A549 (cell line): ENCODE results near the gene DUOX2.

ENCODE experiments used
- CEBPB ChIP-seq, 2 experiments: fragments of >200 bp in 1 of 2; sonication (Bioruptor Twin) in 1 of 2; formaldehyde crosslinking in 1 of 2; IDR thresholded peaks; 2 replicates each; pipeline ENCODE4 v1.6.1; 2012 to 2016
- EP300 ChIP-seq, 2 experiments: fragments of >200 bp; sonication (Bioruptor Twin); formaldehyde crosslinking; IDR thresholded peaks; 2 replicates in 1 of 2; 3 replicates in 1 of 2; pipeline ENCODE4 v1.6.1; 2016 to 2017
- JUNB ChIP-seq: fragments of >200 bp; sonication (Bioruptor Twin); formaldehyde crosslinking; IDR thresholded peaks from 2 replicates; pipeline ENCODE4 v1.6.1; 2016
- SMC3 ChIP-seq: fragments of >200 bp; sonication (Bioruptor Twin); formaldehyde crosslinking; IDR thresholded peaks from 3 replicates; pipeline ENCODE4 v1.6.1; 2018; ENCODE audit warnings: inconsistent platforms
- TF ChIP-seq, protein P1 (sequence below): fragments of >200 bp; sonication (Bioruptor Twin); formaldehyde crosslinking; IDR thresholded peaks from 3 replicates; pipeline ENCODE4 v1.5.1; 2016
- TF ChIP-seq, protein P2 (sequence below): fragments of 200-600 bp; sonication (generic); IDR thresholded peaks from 2 replicates; pipeline ENCODE4 v1.6.1; 2016; ENCODE audit warnings: antibody characterized with exemption, mild to moderate bottlenecking, moderate library complexity
- TF ChIP-seq, protein P3 (sequence below): IDR thresholded peaks from 2 replicates; pipeline ENCODE4 v1.6.1; 2012

DNA sequence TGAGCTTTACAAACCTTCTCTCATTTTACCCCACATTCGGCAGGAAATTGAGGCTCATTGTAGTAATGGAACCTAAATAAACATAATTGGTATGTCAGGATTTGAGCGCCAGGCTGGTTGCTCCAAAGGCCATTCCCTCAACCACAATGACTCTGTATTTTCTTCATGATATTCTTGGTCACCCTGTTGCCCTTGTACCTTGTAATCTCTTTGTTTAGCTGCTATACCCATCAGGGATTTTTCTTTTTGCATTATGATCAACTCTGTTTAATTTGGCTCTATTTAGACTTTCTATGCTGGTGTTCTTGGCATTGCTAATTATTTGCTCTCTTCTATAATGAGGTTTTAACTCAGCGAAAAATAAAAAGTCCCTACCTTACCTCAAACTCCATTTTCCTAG is 29.8 kb downstream of the DUOX2 start:
- no peak for TF ChIP-seq SMC3
- TF ChIP-seq, protein P1, sequence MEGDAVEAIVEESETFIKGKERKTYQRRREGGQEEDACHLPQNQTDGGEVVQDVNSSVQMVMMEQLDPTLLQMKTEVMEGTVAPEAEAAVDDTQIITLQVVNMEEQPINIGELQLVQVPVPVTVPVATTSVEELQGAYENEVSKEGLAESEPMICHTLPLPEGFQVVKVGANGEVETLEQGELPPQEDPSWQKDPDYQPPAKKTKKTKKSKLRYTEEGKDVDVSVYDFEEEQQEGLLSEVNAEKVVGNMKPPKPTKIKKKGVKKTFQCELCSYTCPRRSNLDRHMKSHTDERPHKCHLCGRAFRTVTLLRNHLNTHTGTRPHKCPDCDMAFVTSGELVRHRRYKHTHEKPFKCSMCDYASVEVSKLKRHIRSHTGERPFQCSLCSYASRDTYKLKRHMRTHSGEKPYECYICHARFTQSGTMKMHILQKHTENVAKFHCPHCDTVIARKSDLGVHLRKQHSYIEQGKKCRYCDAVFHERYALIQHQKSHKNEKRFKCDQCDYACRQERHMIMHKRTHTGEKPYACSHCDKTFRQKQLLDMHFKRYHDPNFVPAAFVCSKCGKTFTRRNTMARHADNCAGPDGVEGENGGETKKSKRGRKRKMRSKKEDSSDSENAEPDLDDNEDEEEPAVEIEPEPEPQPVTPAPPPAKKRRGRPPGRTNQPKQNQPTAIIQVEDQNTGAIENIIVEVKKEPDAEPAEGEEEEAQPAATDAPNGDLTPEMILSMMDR = no peak
- TF ChIP-seq, protein P2, sequence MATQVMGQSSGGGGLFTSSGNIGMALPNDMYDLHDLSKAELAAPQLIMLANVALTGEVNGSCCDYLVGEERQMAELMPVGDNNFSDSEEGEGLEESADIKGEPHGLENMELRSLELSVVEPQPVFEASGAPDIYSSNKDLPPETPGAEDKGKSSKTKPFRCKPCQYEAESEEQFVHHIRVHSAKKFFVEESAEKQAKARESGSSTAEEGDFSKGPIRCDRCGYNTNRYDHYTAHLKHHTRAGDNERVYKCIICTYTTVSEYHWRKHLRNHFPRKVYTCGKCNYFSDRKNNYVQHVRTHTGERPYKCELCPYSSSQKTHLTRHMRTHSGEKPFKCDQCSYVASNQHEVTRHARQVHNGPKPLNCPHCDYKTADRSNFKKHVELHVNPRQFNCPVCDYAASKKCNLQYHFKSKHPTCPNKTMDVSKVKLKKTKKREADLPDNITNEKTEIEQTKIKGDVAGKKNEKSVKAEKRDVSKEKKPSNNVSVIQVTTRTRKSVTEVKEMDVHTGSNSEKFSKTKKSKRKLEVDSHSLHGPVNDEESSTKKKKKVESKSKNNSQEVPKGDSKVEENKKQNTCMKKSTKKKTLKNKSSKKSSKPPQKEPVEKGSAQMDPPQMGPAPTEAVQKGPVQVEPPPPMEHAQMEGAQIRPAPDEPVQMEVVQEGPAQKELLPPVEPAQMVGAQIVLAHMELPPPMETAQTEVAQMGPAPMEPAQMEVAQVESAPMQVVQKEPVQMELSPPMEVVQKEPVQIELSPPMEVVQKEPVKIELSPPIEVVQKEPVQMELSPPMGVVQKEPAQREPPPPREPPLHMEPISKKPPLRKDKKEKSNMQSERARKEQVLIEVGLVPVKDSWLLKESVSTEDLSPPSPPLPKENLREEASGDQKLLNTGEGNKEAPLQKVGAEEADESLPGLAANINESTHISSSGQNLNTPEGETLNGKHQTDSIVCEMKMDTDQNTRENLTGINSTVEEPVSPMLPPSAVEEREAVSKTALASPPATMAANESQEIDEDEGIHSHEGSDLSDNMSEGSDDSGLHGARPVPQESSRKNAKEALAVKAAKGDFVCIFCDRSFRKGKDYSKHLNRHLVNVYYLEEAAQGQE = no peak
- TF ChIP-seq EP300 (IDR thresholded peaks at IDR 0.05) = no peak
- TF ChIP-seq, protein P3, sequence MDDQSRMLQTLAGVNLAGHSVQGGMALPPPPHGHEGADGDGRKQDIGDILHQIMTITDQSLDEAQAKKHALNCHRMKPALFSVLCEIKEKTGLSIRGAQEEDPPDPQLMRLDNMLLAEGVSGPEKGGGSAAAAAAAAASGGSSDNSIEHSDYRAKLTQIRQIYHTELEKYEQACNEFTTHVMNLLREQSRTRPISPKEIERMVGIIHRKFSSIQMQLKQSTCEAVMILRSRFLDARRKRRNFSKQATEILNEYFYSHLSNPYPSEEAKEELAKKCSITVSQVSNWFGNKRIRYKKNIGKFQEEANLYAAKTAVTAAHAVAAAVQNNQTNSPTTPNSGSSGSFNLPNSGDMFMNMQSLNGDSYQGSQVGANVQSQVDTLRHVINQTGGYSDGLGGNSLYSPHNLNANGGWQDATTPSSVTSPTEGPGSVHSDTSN = no peak
- no peak for TF ChIP-seq CEBPB (IDR thresholded peaks at IDR 0.05)
- no peak for TF ChIP-seq JUNB
